ENCODE results near the gene HEXIM1.

The HEXIM1 gene

DNA sequence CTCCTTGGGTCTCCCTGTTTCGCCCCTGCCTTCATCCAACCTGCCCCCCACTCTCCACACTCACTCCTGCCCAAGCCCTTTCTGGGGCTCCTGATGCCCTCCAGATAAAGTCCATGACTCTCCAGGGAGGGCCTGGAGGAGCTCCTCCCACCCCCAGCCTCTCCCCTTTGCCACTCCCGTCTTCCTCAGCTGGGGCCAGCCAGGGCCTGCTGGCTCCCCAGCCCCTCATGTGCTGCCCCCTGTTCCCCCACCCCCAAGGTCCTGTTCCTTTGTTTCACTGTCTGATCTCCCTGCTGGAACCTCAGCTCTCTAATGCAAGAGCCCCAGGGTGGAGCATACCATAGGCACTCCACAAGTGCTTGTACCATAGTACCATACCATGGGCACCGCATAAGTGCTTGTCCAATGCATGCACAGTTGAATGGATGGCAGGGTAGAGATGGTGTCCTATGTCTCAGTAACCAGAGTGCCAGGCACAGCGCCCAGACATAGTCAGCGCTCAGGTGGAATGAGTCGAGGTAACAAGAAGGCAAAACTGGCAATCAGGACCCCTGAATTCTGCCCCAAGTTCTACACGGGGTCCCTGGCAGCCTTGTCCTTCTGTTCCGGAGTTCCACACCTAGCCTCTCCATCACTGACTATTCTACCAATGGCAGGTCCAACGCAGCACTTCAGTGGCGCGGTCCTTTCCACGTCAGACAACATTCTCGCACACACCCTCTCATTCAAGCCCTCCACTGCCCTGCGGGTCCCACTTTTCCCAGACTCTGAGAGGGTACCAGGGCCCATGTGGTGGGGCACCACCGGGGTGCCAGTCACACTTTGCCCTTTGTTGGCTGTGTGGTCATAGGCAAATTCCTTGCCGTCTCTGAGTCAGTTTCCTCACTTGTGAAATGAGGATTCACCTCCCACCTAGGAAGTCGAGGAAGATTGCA lies 17.3 kb upstream of the HEXIM1 start:
- no peak for DNase-seq

DNA sequence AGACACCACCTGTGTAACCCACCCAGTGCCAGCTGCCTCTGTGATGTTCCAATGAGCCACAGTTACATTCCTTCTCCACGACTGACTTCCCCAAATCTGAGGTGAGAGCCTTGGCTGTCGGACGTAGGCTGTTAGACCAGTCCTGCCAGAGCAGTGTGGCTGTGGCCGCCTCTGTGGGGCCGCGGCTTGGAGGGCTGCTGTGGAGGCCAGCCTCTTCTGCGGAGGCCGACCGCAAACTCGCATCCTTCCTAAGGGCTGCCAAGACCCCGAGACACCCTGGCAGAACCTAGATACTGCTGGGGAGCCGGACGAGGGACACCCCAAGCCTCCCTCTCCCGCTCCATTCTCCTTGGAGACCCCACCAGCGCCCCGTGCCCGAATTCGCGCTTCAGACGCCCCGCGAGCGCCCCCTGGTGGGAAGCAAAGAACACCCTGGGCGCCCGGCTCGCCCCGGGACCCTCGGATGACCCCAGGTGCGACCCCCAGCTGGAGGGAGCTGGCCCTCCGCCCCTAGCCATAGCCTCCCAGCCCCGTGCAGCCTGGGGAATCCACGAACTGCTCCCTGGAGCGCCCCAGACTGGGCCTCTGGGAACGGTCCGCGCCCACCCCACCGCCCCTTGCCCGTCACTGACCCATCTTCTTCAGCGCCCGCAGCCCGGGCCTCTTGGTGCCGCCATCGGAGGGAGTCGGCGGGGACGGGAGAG lies 16.5 kb upstream of the HEXIM1 start:
- no peak for DNase-seq

DNA sequence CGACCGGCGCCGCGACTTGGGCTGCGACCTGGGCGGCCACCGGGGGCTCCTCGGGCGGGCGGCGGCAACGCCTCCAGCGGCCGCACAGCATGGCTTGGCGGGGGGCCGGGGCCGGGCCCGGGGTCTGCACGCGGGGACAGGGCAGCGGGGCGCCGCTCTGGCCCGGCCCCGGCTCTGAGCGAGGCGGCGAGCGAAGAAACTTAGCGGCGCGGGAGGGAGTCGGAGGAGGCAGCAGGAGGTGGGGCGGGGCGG lies 16.0 kb upstream of the HEXIM1 start, which contains the start of gene PLCD3:
TSS of gene PLCD3 (minus strand) at position 196 of the 252 bp plus-strand sequence. CDS start at position 91, 105 bp downstream.
- DNase-seq: peak in 1 of 2 experiments; percentile 32

DNA sequence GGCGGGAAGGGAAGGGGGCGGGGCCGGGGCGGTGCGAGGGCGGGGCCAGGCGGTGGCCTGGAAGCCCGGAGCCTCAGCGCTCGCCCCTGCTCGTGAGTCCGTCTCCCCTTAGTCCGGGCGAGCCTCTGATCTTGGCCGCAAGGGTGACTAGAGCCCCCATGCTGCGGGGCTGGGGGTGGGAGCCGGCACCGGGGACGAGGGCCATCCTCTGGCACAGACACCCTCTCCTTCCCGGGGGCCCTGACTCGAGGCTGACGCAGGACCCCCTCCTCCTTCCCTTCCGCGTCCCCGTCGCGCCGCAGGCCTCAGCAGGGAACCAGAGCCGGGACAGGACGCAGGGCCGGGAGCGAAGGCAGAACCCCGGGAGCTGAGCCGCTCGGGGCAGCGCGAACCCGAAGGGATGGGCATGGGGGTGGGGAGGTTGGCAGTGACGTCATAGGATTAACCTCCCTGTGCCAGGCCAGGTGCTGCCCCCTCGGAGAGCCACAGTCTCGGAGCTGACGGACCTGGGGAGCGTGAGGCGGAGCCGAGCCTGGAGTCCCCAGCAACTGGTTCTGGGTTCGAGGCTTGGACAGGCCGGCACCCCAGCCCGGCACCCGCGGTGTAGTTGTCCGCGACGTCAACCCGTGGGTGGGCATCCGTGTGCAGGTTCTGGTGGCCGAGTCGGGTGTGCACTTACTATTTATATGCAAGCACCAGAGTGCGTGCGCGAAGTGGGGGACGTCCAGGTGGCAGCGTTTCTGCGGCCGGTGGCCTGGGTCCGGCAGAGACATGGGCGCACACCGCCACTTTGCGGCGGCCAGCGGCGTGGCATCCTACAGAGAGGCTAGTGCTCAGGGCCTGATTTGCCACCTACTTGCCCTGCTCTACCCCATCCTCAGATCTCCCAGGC lies 15.5 kb upstream of the HEXIM1 start:
- DNase-seq: peak; percentile 13 to 31

DNA sequence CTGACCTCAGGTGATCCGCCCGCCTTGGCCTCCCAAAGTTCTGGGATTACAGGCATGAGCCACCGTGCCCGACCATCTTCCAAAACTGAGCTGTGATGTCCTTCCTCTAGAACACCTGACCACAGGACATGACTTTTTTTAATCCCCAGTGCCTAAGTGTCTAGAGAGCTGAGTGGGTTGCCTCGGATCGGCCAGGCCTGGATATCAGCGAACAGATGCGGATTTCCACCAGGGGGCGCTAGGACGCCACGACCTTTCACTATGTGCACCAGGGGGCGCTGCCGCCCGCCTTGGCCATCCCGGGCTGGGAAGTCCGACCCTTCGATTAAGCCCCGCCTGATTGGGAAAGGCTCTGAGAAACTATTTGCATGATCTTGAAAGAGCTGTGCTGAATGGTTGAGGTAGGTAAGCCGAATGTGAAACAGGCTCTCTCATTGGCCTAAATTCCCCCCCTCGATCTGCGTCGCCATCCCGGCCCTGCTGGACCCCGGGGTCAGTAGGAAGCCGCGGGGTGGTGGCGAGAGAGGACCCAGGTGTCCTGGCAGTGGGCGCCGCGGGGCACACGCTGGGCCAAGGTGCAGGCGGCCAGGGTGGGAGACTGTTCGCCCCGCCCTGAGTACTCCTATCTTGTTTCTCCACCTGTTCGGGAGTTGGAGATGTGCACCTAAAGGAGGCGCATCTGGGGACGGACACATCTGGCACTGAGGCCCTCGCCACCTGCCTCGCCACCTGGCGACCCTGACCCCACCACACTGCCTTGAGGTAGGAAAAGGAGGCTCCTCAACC lies 12.9 kb upstream of the HEXIM1 start, which contains the start of gene ACBD4:
TSS of gene ACBD4 (plus strand) at position 496 of the 786 bp plus-strand sequence. CDS start 458 bp downstream, outside the sequence.
- peak; percentile 90 to 92 for DNase-seq

DNA sequence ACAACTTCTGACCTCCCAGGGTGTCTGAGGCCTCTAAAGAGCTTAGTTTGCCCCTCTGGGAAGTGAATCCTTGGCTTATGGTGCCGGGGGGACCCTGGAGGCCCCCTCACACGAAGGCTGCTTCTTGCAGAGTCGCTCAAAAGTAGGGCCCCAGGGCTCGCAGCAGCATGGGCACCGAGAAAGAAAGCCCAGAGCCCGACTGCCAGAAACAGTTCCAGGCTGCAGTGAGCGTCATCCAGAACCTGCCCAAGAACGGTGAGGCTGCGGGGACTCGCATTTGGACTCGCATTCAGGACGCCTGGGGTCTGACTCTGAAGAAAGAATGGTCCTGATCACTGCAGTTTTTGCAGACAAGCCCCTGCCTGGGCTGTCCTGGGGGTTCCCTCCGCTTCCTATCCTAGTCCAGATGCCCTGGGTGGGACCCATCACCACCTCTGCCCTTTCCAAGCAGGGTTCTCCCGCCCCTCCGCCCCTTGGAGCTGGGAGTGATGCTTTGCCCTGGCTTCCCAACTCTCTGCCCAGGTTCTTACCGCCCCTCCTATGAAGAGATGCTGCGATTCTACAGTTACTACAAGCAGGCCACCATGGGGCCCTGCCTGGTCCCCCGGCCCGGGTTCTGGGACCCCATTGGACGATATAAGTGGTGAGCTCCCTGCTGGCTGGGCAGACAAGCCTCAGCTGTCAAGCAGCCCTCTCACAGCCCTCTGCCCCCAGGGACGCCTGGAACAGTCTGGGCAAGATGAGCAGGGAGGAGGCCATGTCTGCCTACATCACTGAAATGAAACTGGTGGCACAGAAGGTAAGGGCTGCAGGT lies 12.1 kb upstream of the HEXIM1 start:
- DNase-seq: no peak

DNA sequence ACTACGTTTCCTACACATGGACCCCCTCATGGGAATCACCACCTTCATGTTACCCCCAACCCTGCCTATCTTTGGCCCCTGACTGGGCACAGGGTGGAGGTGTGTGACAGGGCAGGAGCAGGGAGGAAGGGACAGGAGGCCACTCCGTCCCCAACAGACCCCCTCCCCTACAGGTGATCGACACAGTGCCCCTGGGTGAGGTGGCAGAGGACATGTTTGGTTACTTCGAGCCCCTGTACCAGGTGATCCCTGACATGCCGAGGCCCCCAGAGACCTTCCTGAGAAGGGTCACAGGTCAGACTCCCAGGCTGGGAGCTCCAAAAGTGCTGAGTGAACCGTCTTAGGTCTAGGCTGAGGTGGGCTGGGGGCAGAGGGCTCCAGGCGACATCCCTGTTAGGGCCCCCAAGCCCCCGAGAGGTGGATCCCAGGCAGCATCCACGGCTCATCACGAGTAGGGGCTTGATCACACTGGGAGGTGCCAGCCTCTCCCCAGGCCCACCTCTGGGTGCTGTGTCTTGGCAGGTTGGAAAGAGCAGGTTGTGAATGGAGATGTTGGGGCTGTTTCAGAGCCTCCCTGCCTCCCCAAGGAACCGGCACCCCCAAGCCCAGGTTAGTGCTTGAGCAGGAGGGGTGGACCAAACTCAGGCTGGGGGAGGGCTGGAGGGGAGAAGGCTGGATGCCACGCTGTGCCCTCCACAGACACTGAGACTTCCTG lies 11.3 kb upstream of the HEXIM1 start:
- DNase-seq: no peak

DNA sequence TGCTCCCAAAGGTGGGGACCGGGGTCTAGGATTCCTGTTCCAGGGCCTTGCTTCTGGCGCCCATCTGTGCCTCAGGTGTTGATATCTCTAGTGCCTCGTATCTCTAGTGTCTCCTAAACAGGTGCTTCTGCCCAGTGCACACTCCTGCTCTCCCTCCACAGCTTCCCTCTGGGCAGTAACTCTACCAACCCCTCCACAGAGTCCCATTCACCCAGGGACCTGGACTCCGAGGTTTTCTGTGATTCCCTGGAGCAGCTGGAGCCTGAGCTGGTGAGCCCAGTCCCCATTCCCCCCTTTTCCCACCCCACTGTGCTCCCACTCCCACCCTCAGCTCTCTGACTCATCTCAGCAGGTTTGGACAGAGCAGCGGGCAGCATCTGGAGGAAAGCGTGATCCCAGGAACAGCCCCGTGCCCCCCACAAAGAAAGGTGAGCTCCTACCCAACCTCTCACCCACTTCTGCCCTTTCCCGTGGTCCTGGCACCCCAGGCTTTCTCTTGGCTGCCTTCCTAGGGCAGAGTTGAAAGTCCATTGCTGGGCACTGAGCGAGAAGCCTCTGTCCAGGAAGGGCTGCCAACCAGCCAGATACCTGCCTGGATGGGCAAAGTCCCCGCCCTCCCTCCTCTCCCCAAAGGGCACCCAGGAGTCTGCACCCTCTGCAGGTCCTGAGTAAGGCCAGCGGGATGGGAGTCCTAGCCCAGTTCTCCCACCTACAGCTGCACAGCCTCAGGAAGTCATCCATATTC lies 10.5 kb upstream of the HEXIM1 start:
- DNase-seq: no peak

DNA sequence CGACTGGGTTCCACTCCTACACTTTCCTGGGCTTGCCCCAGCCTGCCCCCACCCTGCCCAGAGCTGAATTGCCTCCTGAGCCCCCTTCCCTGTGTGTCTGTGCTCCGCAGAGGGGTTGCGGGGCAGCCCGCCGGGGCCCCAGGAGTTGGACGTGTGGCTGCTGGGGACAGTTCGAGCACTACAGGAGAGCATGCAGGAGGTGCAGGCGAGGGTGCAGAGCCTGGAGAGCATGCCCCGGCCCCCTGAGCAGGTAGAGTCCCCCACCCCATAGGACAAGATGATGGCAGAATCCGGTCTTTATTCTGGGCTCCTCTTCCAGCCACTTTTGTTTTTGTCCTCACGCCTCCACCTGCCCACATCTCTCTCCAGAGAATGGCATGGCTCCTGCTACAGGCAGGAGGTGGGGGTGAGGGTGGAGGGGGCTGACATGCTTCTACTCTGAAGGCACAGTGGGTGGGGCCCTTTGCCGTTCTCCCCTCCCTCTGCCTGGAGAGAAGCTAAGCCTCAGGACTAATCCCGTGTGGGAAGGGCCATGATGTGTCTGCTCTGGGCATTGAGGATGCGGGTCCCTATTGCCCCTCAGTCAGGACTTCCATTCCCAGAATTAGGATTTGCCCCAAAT lies 9.3 kb upstream of the HEXIM1 start:
- DNase-seq: no peak

DNA sequence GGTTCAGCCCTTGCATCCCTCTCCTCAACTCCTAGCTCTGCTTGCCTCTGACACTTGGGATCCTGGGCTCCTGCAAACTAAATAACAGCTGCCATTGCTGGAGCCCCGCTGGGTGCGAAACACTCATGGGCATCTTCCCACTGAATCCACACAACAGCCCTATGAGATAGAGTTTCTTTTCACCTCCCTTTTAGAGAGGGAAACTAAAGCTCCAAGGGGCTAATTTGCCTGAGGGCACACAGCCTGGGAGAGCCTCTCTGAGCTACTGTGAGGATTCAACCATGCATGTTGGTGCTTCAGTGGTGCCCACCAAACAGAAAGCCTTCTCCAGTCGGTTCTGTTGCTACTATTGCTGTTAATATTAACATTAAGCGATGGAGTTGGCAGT lies 8.7 kb upstream of the HEXIM1 start:
- DNase-seq: no peak

DNA sequence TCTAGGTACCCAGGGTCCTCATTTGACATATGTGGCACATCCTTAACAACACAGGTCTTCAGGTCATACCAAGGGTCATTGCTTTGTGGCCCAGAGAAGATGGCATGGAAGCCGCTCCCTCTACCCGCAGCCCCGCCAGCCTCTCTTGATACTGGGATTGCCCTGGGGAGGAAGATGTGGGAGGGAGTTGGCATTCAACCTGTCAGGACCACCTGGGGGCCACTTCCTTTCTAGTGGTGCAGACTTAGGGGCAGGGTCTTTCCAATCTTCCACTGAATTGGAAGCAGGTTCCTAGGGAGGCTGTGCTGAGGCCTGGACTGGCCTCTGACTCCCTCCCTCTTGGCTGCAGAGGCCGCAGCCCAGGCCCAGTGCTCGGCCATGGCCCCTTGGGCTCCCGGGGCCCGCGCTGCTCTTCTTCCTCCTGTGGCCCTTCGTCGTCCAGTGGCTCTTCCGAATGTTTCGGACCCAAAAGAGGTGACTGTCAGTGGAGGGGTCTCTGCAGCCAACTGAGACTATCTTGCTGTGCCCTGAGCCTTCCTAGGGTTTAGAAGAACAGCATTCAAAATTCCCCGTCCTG lies 5.1 kb upstream of the HEXIM1 start:
- no peak for DNase-seq

DNA sequence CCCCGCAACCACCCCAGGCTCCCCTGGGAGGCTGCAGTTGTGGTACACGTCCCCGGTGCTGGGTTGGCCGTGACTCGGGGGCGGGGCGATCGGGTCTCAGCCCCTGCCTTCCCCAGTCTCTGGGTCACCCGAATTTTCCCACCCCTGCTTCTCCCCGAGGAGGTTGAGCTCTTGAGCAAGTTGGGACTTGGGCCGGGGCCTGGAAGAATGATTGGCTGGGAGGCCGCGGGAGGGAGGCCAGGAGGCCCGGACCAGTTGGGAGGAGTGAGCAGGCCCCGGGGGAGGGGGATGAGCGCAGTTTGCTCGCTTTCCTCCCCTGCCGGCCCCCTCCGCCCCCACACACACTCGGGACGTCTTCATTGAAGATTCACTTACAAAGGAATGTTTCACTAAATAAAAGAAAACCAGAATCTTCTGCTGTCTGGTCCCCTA lies 4.5 kb upstream of the HEXIM1 start:
- DNase-seq: no peak

DNA sequence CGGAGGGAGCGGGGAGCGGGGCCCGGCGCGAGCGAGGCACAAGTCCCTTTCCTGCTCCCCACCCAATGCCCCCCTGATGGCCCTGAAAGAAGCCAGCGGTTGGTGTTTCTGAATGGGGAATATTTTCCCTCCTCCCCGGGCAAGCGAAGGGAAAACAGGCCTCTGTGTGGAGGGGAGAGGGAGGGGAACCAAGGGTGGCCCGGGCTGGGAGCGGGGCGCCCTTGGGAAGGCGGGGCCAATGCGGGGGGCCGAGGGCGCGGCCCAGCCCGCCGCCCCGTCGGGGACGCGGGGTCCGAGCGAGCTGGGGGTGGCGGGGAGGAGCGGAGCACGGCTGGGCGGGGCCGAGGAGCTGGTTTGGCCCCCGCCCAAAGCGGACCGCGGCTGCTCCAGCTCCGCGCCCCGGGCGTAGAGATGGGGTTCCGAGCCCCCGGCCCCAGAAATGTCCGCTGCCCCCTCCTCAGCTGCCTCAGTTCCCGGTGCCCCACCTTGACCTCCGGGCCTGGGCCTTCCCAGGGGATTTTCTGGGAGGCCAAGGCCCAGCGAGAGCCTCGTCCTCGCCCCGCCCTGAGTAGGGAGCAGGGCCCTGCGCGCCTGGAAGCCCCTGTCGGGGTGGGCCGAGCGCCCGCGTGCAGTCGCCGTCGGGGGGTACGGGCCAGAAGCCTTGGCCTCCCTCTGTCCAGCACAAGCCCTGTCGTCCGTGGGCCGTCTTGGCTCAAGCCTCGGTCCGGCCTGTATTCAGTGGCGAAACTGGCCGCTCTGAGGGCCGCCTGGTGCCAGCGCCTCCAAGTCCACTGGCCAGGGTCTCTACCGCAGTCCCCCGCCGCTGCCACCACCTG lies 3.9 kb upstream of the HEXIM1 start:
- DNase-seq: no peak

DNA sequence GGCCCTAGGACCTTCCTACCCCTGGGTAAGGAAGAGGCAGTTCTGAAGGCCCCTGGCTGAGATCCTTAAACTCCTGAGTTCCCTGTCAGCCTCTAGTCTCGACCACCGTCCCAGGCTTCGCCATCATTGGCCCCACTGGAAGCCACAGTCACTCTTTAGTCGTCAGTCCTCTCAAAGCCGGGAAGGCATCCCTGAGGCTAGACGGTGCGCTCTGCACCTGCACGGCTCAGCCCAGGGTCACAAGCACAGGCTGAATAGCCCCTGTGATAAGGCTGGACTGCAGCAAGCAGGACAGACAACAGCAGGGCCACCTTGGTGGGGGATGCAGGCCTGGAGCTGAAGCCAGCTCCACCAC lies 3.3 kb upstream of the HEXIM1 start:
- no peak for DNase-seq

DNA sequence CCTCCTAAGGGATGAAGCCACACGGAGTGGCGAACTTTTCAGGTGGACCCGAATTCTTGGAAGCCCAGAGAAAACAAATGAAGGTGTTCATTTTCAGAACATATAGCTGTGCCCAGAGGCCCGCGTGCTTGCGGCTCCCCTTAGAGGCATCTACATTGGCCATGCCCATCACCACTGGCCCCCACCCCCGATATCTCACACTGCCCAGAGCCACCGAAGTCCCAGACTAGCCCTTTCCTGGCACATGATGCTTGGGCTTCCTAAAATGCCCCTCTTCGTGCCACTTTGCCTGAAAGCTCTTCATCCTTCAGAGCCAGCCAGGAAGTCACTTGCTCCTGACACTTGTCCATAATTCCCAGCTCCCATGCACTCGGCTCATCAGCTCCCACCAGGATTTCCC lies 2.1 kb upstream of the HEXIM1 start:
- DNase-seq: no peak

DNA sequence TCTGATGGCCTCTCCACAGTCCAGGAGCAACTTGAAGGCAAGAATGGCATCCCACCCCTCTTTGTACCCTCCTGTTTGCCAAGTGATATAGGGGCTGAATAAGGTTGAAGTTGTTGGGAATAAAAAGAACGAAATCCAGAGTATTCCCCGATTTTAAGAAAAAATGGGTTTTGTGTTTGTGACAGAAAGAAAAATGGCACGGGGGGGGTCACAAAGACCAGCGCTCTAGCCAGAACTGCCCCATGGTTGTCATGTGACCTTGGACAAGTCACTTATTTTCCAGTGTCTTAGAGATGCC lies 1.7 kb upstream of the HEXIM1 start:
- DNase-seq: no peak

DNA sequence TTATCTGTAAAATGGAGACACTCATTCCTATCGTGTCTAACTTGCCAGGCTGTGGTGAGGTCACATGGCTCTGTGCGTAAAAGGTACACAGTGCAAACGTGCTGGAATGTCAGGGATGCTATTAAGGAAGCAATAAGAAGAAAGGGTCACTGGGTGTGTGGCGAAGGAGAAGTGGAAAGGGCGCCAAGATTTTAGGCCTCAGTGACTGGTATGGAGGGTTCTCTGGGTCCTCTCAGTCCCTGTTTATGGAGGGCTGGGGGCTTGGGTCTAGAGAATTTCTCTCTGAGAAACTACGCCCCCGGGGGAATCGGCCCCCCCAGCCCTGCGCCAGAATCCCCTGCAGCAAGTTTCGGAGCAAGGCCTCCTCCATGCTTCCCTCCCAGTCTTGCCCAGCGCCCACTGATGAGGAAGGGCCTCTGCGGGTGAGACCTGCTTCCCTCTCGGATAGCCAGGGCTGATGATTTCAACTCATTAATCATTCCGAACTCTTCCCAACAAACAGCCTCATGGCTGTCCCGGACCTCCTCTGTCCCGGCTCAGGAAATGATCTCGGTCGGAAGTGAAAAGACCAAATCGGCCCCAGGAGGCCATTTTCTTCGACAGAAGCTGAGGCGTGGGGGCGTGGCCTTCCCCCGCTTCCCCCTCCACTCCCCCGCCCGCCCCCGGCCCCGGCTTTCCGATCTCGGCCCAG lies 1.2 kb upstream of the HEXIM1 start:
- DNase-seq: peak; percentile 48 to 68
